GM21381 (cell line): Measurements from ENCODE around the gene DNER.
"Not testable (repeated sequence)": the region's sequence is repeated elsewhere in the genome, so short reads cannot be mapped to it uniquely, and the experiment has no call there.

Experiments
- ATAC-seq: cut with Tn5 transposase; IDR thresholded peaks from one replicate; pipeline ENCODE4 v1.9.1; 2021; ENCODE audit warnings: mild to moderate bottlenecking, moderate library complexity; ENCODE audit not compliant: unreplicated experiment

Gene DNER, protein sequence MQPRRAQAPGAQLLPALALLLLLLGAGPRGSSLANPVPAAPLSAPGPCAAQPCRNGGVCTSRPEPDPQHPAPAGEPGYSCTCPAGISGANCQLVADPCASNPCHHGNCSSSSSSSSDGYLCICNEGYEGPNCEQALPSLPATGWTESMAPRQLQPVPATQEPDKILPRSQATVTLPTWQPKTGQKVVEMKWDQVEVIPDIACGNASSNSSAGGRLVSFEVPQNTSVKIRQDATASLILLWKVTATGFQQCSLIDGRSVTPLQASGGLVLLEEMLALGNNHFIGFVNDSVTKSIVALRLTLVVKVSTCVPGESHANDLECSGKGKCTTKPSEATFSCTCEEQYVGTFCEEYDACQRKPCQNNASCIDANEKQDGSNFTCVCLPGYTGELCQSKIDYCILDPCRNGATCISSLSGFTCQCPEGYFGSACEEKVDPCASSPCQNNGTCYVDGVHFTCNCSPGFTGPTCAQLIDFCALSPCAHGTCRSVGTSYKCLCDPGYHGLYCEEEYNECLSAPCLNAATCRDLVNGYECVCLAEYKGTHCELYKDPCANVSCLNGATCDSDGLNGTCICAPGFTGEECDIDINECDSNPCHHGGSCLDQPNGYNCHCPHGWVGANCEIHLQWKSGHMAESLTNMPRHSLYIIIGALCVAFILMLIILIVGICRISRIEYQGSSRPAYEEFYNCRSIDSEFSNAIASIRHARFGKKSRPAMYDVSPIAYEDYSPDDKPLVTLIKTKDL

DNA sequence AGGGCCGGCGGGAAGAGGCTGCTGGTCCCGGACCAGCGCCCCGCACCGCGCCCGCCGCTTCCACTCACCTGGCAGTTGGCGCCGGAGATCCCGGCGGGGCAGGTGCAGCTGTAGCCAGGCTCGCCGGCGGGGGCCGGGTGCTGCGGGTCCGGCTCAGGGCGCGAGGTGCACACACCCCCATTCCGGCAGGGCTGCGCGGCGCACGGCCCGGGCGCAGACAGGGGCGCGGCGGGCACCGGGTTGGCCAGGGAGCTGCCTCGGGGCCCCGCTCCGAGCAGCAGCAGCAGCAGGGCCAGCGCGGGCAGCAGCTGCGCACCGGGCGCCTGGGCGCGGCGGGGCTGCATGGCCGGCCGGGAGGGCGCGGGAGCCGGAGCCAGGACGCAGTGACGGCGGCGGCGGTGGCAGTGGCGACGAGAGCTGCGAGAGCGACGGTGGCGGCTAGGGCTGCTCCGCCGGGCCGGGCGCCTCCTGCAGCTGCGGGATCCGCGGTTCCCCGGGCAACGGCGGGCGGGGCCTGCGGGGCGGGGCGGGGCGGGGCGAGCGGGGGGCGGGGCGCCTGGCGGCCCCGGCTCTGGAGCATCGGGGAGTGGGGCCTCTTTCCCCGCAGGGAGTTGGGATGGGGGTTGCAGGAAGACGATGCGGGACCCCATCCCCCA lies at the start of gene DNER:
DNER (minus strand) TSS at position 476 of the 656 bp plus-strand sequence; CDS start at position 344, 132 bp downstream.
- peak; percentile 74 for ATAC-seq

DNA sequence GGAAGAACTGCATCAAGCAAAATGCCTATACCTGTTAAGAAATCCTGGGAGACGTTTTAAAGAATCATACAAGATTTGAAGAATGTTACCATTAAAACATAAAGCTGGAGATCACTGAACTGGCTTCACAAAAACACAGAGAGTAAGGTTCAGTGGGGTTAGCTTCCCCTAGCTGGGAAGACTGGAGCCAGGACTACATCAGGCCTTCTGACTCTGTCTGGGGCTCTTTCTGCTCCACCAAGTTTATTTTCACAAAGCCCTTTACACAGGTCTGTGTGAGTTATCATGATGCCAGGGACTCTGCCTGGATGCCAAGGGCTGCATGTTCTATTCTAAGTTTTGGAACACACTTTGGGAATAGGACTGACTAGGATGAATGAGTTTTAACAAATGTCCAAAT lies 47.3 kb upstream of the DNER start:
- ATAC-seq, result no peak

DNA sequence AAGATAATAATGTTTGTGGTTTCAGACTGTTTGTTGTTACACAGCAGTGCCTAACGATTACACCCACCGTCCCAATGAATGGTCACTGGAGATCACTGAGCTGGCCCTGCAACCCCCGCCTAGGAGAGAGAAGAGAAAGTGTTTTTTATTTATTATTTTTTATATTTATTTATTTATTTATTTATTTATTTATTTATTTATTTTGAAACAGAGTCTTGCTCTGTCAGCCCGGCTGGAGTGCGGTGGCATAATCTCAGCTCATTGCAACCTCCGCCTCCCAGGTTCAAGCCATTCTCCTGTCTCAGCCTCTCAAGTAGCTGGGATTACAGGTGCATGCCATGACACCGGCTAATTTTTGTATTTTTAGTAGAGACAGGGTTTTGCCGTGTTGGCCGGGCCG lies 43.1 kb upstream of the DNER start:
- ATAC-seq, result not testable (repeated sequence)

DNA sequence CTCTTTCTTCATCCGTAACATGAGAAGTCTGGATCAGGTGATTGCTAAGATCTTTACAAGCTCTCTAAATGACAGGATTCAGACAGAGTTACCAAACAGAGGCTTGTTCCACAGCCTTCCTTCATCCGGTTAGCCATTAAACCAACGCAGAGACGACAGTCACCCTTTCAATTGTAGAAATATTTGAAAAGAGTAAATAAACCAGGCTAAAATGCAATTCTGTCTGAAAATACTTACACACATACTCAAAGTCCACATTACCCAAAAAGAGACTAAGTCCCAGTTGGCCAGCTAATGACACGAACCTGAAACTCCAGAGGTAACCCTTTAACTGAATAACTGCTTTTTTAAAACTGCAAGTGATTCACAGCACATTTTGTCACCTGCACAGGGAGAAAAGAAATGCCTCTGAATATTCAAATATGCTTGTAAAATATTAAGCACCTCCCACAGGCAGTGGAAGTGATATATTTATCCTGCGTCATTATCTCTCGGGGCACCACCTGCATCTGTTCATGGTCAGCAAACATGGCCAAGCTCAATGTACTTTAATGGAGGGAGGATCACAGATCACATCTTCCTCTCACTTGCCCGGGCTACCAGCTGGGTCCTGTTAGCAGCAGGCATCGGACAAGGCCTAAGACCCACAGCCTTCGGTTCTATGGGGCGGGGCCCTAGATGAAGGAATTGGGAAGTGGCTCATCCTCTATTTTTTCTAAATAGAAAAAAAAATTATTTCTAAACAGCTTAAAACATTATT lies 38.8 kb upstream of the DNER start:
- no peak for ATAC-seq

DNA sequence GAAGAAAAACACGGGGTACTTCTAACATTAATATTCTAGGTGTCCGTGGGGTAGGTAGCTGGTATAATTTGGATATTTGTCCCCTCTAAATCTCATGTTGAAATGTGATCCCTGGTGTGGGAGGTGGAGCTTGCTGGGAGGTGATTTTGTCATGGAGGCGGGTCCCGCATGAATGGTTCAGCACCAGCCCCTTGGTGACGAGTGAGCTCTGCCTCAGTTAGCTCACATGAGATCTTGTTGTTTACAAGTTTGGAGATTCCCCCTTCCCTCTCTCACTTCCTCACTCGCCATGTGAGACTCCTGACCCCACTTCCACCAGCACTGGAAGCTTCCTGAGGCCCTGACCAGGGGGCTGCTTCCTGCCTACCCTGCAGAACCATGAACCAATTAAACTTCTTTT lies 35.4 kb upstream of the DNER start:
- no peak for ATAC-seq

DNA sequence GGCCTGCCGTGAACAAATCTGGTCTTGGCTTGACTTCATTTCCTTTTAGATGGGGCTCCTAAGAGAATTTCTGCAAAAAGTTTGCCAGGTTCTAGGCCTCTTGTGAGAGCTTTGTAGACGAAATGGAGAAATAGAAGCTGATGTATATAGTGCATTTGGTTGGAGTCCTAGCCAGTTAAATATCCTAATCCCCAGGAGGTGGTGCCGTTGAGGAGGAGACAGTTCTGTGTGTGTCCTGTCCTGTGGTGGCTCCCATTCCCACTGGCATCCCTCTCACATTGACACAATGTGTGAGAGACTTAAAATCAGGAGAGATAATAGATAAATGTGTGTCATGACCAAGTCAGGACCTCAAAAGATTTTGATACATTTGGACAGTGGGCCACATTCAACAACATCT lies 34.6 kb upstream of the DNER start:
- ATAC-seq, result no peak

DNA sequence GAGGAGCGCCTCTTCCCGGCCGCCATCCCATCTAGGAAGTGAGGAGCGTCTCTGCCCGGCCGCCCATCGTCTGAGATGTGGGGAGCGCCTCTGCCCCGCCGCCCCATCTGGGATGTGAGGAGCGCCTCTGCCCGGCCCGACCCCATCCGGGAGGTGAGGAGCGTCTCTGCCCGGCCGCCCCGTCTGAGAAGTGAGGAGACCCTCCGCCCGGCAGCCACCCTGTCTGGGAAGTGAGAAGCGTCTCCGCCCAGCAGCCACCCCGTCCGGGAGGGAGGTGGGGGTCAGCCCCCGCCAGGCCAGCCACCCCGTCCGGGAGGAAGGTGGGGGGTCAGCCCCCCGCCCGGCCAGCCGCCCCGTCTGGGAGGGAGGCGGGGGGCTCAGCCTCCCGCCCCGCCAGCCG lies 28.3 kb upstream of the DNER start:
- ATAC-seq, result not testable (repeated sequence)

DNA sequence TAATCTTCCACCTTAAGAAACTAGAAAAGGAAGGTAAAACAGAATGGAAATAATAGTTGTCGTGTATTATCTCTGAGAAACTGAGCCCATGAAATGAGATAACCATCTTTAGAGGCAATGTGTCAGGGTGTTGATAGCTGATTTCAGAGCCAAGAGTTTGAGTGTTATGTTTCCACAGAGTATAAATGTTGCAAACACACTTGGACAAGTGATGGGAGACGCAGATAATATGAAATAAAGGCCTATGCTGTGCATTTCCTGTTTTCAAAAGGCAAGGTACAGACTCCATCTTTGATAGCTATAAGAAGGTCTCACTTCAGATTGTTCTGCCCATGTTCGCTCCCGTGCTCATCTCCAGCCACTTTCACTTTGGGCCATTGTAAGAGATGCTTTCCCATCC lies 25.9 kb upstream of the DNER start:
- ATAC-seq, result no peak

DNA sequence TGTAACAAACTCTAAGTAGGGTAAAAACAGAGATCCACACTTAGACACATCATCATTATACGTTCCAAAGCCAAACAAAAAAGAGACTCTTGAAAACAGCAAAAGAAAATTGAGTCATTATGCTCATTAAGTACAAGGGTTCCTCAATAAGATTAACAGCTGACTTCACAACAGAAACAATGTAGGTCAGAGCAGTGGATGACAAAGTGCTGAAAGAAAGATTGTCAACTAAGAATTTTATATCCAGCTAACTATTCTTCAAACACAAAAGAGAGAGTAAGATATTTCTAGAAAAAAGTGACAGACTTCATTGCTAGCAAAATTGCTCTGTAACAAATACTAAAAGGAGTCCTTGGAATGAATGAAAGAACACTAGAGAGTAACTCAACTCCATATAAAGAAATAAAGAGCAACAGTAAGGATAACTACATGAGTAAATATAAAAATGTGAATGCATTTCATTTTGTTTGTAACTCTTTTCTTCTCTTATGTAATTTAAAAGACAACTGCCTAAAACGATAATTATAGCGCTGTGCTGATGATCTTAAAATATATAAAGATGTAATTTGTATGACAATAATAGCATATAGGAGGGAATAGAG lies 23.8 kb upstream of the DNER start:
- ATAC-seq, result no peak

DNA sequence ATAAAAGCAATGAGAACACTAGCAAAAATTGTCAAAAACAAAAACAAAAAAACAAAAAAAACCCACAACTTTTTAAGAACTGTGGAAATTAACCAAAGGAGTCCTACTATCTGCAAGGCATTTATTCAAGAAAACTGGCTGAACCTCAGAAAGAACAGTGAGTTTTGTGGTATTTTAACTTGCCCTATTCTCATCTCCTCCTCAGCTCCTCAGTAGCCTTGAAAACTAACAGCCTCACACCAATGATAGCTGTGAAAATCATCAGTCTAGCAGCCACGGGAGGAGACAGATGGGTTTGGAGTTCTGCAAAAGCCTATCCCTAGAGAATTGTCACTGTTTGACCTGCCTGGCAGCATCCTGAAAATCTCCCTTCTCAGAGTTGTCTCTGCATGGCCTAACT lies 20.1 kb upstream of the DNER start:
- ATAC-seq, result no peak

DNA sequence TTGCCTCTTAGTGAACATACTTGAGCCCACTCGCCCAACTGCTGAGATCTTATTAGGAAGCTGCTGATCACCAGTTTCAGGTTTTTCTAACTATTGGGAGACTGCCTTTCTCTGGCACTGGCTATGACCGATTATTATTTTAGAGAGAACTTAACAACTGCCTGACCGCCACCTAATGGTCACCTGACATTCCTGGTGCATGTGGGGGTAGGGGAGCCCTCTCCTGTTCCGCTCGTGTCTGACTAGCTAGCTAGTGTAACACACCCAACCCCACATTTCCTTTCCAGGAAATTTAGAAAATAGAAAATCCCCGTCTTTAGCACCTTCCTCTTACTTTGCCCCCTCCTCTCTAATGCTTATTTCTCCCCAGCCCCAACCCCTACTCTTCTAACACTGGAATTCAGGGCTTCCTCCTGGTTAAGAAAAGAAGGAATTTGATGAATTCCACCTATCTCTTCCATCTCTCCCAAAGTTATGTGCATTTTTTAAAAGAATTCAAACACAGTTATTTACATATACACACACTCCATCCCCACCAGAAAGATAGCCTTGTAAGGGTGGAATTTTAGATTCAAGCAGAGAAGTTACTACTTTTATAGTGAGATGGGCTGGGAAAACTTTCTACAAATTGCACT lies 19.4 kb upstream of the DNER start:
- no peak for ATAC-seq

DNA sequence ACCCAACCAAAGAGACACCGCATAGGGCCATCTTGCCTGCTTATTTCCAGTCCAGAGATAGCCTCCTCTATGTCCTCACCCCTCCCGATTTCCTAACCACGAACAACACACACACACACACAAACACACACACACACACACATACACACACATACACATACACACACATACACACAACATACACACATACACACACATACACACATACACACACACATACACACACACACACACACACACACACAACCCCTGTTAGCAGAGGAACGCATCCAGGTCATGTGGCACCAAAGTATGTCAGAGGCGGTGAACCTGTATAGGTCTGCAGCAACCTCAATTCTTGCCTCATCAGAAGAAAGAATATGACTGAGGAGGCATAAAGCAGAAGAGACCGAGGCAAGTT lies 18.5 kb upstream of the DNER start:
- no peak for ATAC-seq

DNA sequence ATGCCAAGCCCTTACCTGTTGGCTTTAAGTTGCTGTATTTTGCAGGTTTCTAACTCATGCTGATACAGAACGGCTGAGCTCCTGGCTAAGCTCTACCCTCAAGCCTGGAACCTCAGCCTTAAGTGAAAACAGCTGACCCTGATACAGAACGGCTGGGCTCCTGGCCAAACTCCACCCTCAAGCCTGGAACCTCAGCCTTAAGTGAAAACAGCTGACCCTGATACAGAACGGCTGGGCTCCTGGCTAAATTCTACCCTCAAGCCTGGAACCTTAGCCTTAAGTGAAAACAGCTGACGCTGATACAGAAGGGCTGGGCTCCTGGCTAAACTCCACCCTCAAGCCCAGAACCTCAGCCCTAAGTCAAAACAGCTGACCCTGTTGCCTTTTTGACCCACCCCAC lies 17.6 kb upstream of the DNER start:
- ATAC-seq, result no peak

DNA sequence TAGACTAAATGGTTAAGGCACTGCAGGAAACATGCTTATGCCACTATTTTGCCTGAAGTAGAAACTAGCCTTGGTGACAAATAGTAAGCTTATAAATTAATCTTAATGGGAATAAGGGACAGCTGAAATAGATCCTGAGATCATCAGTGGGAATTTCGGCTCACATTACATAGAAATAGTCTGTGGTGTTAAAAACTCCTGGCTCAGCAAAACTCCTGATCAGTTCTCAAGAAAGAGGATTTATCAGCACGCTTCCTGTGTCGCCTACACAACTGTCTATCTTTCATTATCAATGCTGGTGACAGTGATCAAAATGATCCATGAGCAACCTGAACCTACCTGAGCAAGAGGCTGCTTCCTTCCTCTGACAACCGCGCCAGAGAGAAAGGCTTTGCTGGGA lies 17.0 kb upstream of the DNER start:
- ATAC-seq, result no peak

DNA sequence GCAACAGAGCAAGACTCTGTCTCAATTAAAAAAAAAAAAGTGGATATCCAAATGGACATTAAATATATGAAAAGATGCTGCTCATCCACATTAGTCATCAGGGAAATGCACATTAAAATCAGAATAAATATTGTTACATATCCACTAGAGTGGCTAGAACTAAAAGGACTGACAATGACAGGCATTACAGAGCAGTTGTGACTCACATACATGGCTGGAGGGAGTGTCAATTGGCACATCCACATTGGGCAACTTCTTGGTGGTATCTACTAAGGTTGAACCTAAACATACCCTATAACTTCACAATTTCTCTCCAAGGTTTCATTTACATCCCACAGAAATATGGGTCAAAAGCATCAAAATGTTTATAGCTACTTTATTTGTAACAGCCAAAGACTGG lies 14.0 kb upstream of the DNER start:
- ATAC-seq, result no peak

DNA sequence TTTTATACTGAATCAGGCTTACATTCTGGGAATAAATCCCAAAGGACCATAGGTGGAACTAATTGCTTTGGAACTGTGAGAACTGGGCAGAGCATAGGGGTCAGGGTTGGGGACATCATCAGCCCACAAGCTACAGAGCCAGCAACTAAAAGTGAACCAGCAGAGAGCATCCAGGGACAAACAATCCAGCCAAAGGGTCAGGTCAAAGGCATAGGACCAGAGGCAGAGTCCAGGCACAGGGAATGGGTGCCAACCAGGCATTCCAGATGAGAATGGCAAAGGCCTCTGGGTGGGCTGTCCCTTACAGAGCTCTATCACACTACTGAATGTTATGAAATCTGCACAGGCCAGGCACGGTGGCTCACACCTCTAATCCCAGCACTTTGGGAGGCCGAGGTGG lies 12.3 kb upstream of the DNER start:
- ATAC-seq, result no peak

DNA sequence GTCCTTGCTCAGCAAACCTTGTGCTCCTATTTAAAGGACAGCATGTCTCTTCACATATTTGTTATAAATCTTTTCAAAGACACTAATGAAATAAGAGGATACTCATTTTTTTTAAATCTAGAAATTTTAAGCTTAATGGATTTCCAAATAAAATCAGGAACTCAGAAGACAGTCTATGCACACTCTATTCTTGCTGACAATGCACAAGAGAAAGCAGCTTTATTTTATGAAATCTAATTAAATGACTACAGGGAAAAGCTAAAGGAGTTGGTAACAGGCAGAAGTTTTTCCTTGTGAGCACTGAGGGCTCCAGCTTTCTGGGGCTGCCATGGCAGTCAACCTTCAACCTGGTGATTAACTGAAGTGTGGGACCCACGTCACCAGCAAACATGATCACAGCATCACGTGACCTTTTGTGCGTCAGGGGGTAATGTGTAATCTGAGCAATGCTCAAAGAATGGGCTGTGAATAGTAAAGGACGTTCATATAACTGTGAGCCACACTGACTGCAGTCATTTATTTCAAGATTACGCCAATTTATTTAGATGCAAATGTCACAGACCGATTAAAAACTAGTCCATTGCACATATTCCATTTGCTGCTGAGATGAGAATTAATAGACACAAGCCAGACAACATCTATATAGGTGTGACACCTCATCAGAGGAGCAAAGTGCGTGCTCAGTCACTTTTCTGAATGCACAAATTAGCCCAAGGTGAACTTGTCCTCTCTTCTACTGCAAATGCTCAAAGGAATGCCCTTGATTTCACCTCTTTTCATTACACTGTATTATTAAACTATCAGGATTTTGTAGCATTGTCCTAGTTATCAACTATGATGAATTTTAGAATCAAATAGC lies 11.6 kb upstream of the DNER start:
- no peak for ATAC-seq

DNA sequence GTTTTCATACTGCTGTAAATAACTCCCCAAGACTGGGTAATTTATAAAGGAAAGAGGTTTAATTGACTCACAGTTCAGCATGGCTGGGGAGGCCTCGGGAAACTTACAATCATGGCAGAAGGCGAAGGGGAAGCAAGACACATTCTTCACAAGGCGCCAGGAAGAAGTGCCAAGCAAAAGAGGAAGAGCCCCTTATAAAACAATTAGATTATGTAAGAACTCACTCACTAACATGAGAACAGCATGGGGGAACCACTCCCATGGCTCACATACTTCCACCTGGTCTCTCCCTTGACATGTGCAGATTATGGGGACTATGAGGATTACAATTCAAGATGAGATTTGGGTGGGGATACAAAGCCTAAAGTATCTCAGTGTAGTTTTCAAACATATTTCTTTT lies 8.8 kb upstream of the DNER start:
- not testable (repeated sequence) for ATAC-seq

DNA sequence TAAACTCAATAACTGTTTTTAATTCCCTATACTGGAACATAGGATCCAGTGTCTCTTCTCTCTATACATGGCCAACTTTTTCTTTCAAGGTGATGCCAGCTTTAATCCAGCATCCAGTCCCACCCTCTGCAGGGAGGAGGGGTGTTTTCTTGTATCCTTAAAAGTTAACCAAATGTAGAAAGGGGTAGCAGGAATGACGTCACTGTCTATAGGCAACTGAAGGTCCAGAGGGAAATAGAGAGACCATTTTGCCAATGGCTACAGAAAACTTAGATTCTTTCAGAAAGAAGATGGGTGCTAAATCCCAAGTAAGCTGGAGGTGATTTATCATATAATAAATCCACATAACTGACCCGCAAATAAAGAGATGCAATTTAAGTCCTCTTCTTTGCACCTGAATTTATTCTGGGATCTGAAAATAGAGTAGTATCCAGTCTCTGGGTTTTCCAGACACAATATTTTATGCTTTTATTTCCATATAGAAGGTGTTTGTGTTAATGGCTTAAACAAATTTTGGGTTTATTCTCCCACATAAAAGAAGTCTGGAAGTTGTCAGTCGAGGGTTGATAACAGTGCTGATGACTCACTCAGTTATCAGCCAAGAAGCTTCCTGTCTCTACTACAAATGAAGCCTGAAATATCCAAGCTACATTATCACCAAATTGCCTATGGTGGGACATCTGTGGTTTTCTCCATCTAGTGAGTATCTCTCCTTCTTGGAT lies 5.7 kb upstream of the DNER start:
- no peak for ATAC-seq
